ENCODE measurements around the gene SPAG16. TPM values are rescaled to one million over a fixed set of nuclear protein-coding genes. Genes with fewer than 3 reads are reported as not detected.
"Not testable (repeated sequence)": the region's sequence is repeated elsewhere in the genome, so short reads cannot be mapped to it uniquely, and the experiment has no call there.

Gene SPAG16
- total and polyA plus RNA-seq, 2 of the 13 experiments (the other 11 are each of a cell fraction or from before 2014, with no cell fraction given), result 9.6 to 26.5 TPM

DNA sequence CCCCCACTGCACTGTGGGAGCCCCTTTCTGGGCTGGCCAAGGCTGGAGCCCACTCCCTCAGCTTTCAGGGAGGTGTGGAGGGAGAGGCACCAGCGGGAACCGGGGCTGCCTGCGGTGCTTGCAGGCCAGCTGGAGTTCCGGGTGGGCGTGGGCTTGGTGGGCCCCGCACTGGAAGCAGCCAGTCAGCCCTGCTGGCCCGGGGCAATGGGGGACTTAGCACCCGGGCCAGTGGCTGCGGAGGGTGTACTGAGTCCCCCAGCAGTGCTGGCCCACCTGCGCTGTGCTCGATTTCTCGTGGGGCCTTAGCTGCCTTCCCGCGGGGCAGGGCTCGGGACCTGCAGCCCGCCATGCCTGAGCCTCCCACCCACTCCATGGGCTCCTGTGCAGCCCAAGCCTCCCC lies 434.1 kb downstream of the SPAG16 start:
- not testable (repeated sequence) for BruUV-seq (replicated peaks)

GRCh38 chr2:213722565-213722964 lies 438.3 kb downstream of the SPAG16 start:
- no peak for FAIRE-seq
- no peaks in the 10 kb centered on the region for H4K20me1 ChIP-seq (ENCODE audit: insufficient read depth, low read length)
- intact Hi-C loops (cut with micrococcal nuclease; ENCODE audit: unreplicated experiment), result no loop called here
- H3K9me3 ChIP-seq (ENCODE audit: low read length), result no peaks in the 10 kb centered on the region
- 70% methylated on average over 1 of the region's 1 CpG for WGBS (ENCODE audit: low lambda C conversion rate)
- H3K27me3 ChIP-seq (ENCODE audit: control insufficient read depth in 1 of 2, insufficient read depth in 2 of 2, low read length in 2 of 2), result no peaks in the 10 kb centered on the region; a peak in 1 of 5 replicates
- CTCF ChIA-PET (ENCODE audit: low intra/inter-chr PET ratio, low total read pairs), result no interaction called here
- no peak overlapping the region for H3K9ac ChIP-seq (ENCODE audit: insufficient read depth, low read depth, low read length)
- no peak overlapping the region for H2AFZ ChIP-seq (ENCODE audit: low read length)
- H3K27ac ChIP-seq (ENCODE audit: extremely low read length, insufficient read depth, low read length), result no peak overlapping the region
- in situ Hi-C loops (cut with HindIII; ENCODE audit: extremely low pct_ligation_motif_present, low pct_unique_long_range_greater_than_20kb), result no loop called here
- TF ChIP-seq GATAD1 (CRISPR knock-in tag; IDR thresholded peaks at IDR 0.05) (no peak), MED1 (CRISPR knock-in tag; IDR thresholded peaks at IDR 0.05) (no peak), HNRNPH1 (optimal IDR thresholded peaks at IDR 0.05; ENCODE audit: low read depth, low read length) (no peak), ATF7 (IDR thresholded peaks at IDR 0.05) (peak; percentile 75), ATF7 (CRISPR knock-in tag; IDR thresholded peaks at IDR 0.05) (no peak), CREB1 (IDR thresholded peaks at IDR 0.05) (peak; percentile 52), CREB1 (CRISPR knock-in tag; IDR thresholded peaks at IDR 0.05) (no peak)
- H3K4me2 ChIP-seq (ENCODE audit: low read depth, low read length), result no peak overlapping the region
- H3K36me3 ChIP-seq (replicated peaks in 1 of 2; ENCODE audit: control insufficient read depth in 1 of 2, insufficient read depth in 2 of 2, low read length in 2 of 2), result no peaks in the 10 kb centered on the region
- POLR2A ChIA-PET, result no interaction called here
- no peaks in the 10 kb centered on the region for H3K79me2 ChIP-seq (ENCODE audit: insufficient read depth, low read length)
- BruUV-seq (replicated peaks), result no TSS peak
- no peaks in the 10 kb centered on the region for H3K4me1 ChIP-seq (ENCODE audit: insufficient read depth, low read length)
- H3K4me3 ChIP-seq (replicated peaks in 1 of 3; ENCODE audit: insufficient read depth in 1 of 3, low read depth in 2 of 3, low read length in 3 of 3), result no peak overlapping the region
- no peak for DNase-seq (ENCODE audit: low spot score)
- no peak for ATAC-seq

More for the DNA sequence above, 434.1 kb downstream of the SPAG16 start:
- DNase-seq (ENCODE audit: low spot score); POLR2A ChIA-PET; H3K4me3 ChIP-seq (replicated peaks in 1 of 3; ENCODE audit: insufficient read depth in 1 of 3, low read depth in 2 of 3, low read length in 3 of 3); FAIRE-seq; H3K27me3 ChIP-seq (ENCODE audit: control insufficient read depth in 1 of 2, insufficient read depth in 2 of 2, low read length in 2 of 2); H3K4me2 ChIP-seq (ENCODE audit: low read depth, low read length); H2AFZ ChIP-seq (ENCODE audit: low read length); H3K36me3 ChIP-seq (replicated peaks in 1 of 2; ENCODE audit: control insufficient read depth in 1 of 2, insufficient read depth in 2 of 2, low read length in 2 of 2); ATAC-seq; H3K79me2 ChIP-seq (ENCODE audit: insufficient read depth, low read length); H3K4me1 ChIP-seq (ENCODE audit: insufficient read depth, low read length); in situ Hi-C loops (cut with HindIII; ENCODE audit: extremely low pct_ligation_motif_present, low pct_unique_long_range_greater_than_20kb); intact Hi-C loops (cut with micrococcal nuclease; ENCODE audit: unreplicated experiment); H4K20me1 ChIP-seq (ENCODE audit: insufficient read depth, low read length); H3K9me3 ChIP-seq (ENCODE audit: low read length); CTCF ChIA-PET (ENCODE audit: low intra/inter-chr PET ratio, low total read pairs); H3K9ac ChIP-seq (ENCODE audit: insufficient read depth, low read depth, low read length); H3K27ac ChIP-seq (ENCODE audit: extremely low read length, insufficient read depth, low read length): not testable (repeated sequence)
- 54% methylated on average over 4 of the region's 16 CpGs for WGBS (ENCODE audit: low lambda C conversion rate)
